ENCODE data around the gene FTCD. TPM values are rescaled to one million over a fixed set of nuclear protein-coding genes. Genes with fewer than 3 reads are reported as not detected.
A peak's percentile ranks its signal among the peaks of the same experiment; 100 is the strongest.

FTCD gene
- total RNA-seq, 8 experiments from 2014 or later = 0.29 to 4.0 (median 1.1) TPM; not detected in 3

GRCh38 chr21:46122237-46122671, 33.1 kb downstream of the FTCD start:
- WGBS, 10 experiments = 50 to 90% (median 80%) methylated on average over 1 to 3 of the region's 12 CpGs; no CpG with 5 or more reads in 7 of the 10 experiments
- no peak overlapping the region for H3K4me3 ChIP-seq
- in situ Hi-C loops (cut with MboI; ENCODE audit: low pct_unique_long_range_greater_than_20kb in 2 of 9, low sequenced_read_pairs in 9 of 9, unreplicated experiment in 9 of 9) = no loop called here

GRCh38 chr21:46121286-46122221, 33.8 kb downstream of the FTCD start:
- in situ Hi-C loops (cut with MboI; ENCODE audit: low pct_unique_long_range_greater_than_20kb in 2 of 9, low sequenced_read_pairs in 9 of 9, unreplicated experiment in 9 of 9) = no loop called here
- Histone ChIP-seq H3K4me1 (replicated peaks in 1 of 2) (no peaks in the 10 kb centered on the region), H3K27ac (no peak overlapping the region), H3K4me3 (no peak overlapping the region)
- no peak for ATAC-seq (replicated peaks in 6 of 8)
- 95 to 100% methylated on average over 3 to 7 of the region's 29 CpGs; no CpG with 5 or more reads in 8 of the 10 experiments for WGBS, 10 experiments

More at GRCh38 chr21:46122237-46122671, 33.1 kb downstream of the FTCD start:
- peak in 2 of 8 experiments; percentile 96 to 98 for ATAC-seq (replicated peaks in 6 of 8)
- no peaks in the 10 kb centered on the region for H3K4me1 ChIP-seq (replicated peaks in 1 of 2)
- H3K27ac ChIP-seq = no peak overlapping the region

- in situ Hi-C loops (cut with MboI; ENCODE audit: low pct_unique_long_range_greater_than_20kb in 2 of 9, low sequenced_read_pairs in 9 of 9, unreplicated experiment in 9 of 9) = no loop called here
- no peak for ATAC-seq (replicated peaks in 6 of 8)
- Histone ChIP-seq H3K4me1 (replicated peaks in 1 of 2) (no peaks in the 10 kb centered on the region), H3K4me3 (no peak overlapping the region), H3K27ac (no peak overlapping the region)
- WGBS, 10 experiments = 100% methylated on average over 2 of the region's 26 CpGs; no CpG with 5 or more reads in 9 of the 10 experiments
Observed at GRCh38 chr21:46120301-46121285, 34.8 kb downstream of the FTCD start.

GRCh38 chr21:46119637-46120271, 35.6 kb downstream of the FTCD start:
- no peak overlapping the region for H3K27ac ChIP-seq
- in situ Hi-C loops (cut with MboI; ENCODE audit: low pct_unique_long_range_greater_than_20kb in 2 of 9, low sequenced_read_pairs in 9 of 9, unreplicated experiment in 9 of 9) = loop anchor here in 1 of 9 experiments (10.0 kb wide), 1 partner anchor 145 kb away; no protein-coding TSS in a partner anchor
- no peaks in the 10 kb centered on the region for H3K4me1 ChIP-seq (replicated peaks in 1 of 2)
- H3K4me3 ChIP-seq = no peak overlapping the region
- WGBS, 10 experiments = 0 to 60% methylated on average over 1 of the region's 14 CpGs; no CpG with 5 or more reads in 8 of the 10 experiments
- no peak for ATAC-seq (replicated peaks in 6 of 8)

GRCh38 chr21:46119144-46119636, 36.2 kb downstream of the FTCD start:
- in situ Hi-C loops (cut with MboI; ENCODE audit: low pct_unique_long_range_greater_than_20kb in 2 of 9, low sequenced_read_pairs in 9 of 9, unreplicated experiment in 9 of 9) = loop anchor here in 1 of 9 experiments (10.0 kb wide), 1 partner anchor 144 kb away; no protein-coding TSS in a partner anchor
- Histone ChIP-seq H3K4me1 (replicated peaks in 1 of 2) (no peaks in the 10 kb centered on the region), H3K4me3 (no peak overlapping the region), H3K27ac (no peak overlapping the region)
- WGBS, 10 experiments = 80 to 94% methylated on average over 1 to 7 of the region's 12 CpGs; no CpG with 5 or more reads in 8 of the 10 experiments
- no peak for ATAC-seq (replicated peaks in 6 of 8)

- 80 to 100% (median 83%) methylated on average over 1 to 6 of the region's 27 CpGs; no CpG with 5 or more reads in 7 of the 10 experiments for WGBS, 10 experiments
- in situ Hi-C loops (cut with MboI; ENCODE audit: low pct_unique_long_range_greater_than_20kb in 2 of 9, low sequenced_read_pairs in 9 of 9, unreplicated experiment in 9 of 9) = loop anchor here in 1 of 9 experiments (10.0 kb wide), 1 partner anchor 144 kb away; no protein-coding TSS in a partner anchor
- Histone ChIP-seq H3K4me3 (no peak overlapping the region), H3K4me1 (replicated peaks in 1 of 2) (no peaks in the 10 kb centered on the region), H3K27ac (no peak overlapping the region)
- ATAC-seq (replicated peaks in 6 of 8) = no peak
Observed at GRCh38 chr21:46118316-46119143, 36.8 kb downstream of the FTCD start.

GRCh38 chr21:46117586-46118315, 37.6 kb downstream of the FTCD start:
- H3K4me3 ChIP-seq = no peak overlapping the region
- WGBS, 10 experiments = 73 to 100% (median 92%) methylated on average over 2 to 9 of the region's 29 CpGs; no CpG with 5 or more reads in 7 of the 10 experiments
- in situ Hi-C loops (cut with MboI; ENCODE audit: low pct_unique_long_range_greater_than_20kb in 2 of 9, low sequenced_read_pairs in 9 of 9, unreplicated experiment in 9 of 9) = loop anchor here in 1 of 9 experiments (10.0 kb wide), 1 partner anchor 143 kb away; no protein-coding TSS in a partner anchor
- H3K27ac ChIP-seq = no peak overlapping the region
- ATAC-seq (replicated peaks in 6 of 8) = peak in 1 of 8 experiments; percentile 9
- H3K4me1 ChIP-seq (replicated peaks in 1 of 2) = no peaks in the 10 kb centered on the region

GRCh38 chr21:46116776-46117585, 38.4 kb downstream of the FTCD start:
- Histone ChIP-seq H3K4me1 (replicated peaks in 1 of 2) (no peaks in the 10 kb centered on the region), H3K4me3 (no peak overlapping the region), H3K27ac (no peak overlapping the region)
- in situ Hi-C loops (cut with MboI; ENCODE audit: low pct_unique_long_range_greater_than_20kb in 2 of 9, low sequenced_read_pairs in 9 of 9, unreplicated experiment in 9 of 9) = loop anchor here in 1 of 9 experiments (10.0 kb wide), 1 partner anchor 142 kb away; no protein-coding TSS in a partner anchor
- ATAC-seq (replicated peaks in 6 of 8) = peak; percentile 23 to 84 (median 64)
- WGBS, 10 experiments = 29 to 76% (median 57%) methylated on average over 2 to 4 of the region's 24 CpGs; no CpG with 5 or more reads in 7 of the 10 experiments

- 80 to 100% (median 89%) methylated on average over 1 to 9 of the region's 20 CpGs; no CpG with 5 or more reads in 4 of the 10 experiments for WGBS, 10 experiments
- in situ Hi-C loops (cut with MboI; ENCODE audit: low pct_unique_long_range_greater_than_20kb in 2 of 9, low sequenced_read_pairs in 9 of 9, unreplicated experiment in 9 of 9) = loop anchor here in 1 of 9 experiments (10.0 kb wide), 1 partner anchor 141 kb away; no protein-coding TSS in a partner anchor
- H3K27ac ChIP-seq = no peak overlapping the region
- H3K4me1 ChIP-seq (replicated peaks in 1 of 2) = no peaks in the 10 kb centered on the region
- no peak overlapping the region for H3K4me3 ChIP-seq
- ATAC-seq (replicated peaks in 6 of 8) = peak in 1 of 8 experiments; percentile 7
Observed at GRCh38 chr21:46116189-46116775, 39.1 kb downstream of the FTCD start.

Data from motor neuron (in vitro differentiated cells).